Measurements from ENCODE around the gene LRRTM4. TPM values are rescaled to one million over a fixed set of nuclear protein-coding genes. Genes with fewer than 3 reads are reported as not detected.

LRRTM4 gene
- polyA plus RNA-seq, 2 of the 4 experiments (the other 2 are of a cell fraction) = 0.03 TPM; not detected in 1

DNA sequence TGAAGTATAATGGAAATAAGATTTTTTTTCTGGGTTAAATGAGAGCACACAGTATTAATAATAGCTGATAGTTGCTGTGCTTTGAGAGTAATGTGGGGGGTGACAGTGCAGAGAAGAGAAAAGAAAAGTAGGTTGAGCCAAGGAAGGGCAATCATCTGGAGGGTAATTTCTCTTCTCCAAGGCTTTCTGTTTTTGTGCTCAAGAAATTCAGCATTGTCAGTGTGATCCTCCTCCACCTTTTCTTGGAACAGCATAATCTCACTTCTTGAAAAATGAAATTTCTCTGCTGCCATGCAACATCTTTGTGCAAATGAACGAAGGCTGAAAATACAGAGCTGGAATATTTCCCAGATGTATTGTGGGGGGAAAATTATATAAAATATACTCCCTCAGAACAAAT is 673.1 kb downstream of the LRRTM4 start:
- ATAC-seq (no peak), DNase-seq (ENCODE audit: low read depth in 1 of 2, low spot score in 1 of 2) (no peak), FAIRE-seq (no peak)
- Histone ChIP-seq H3K9me3 (no peaks in the 10 kb centered on the region), H3K4me2 (no peak overlapping the region), H3K4me1 (no peaks in the 10 kb centered on the region), H3K27ac (no peak overlapping the region), H3K4me3 (no peak overlapping the region)
- 3% methylated on average over 1 of the region's 1 CpG for WGBS (ENCODE audit: missing lambda C conversion rate)
- TF ChIP-seq POLR2A (IDR thresholded peaks at IDR 0.05; ENCODE audit: low read length) (no peak), REST (IDR thresholded peaks at IDR 0.05) (no peak), FOSB (CRISPR knock-in tag; IDR thresholded peaks at IDR 0.05) (no peak), HOXA7 (CRISPR knock-in tag; IDR thresholded peaks at IDR 0.05) (no peak), CHD4 (IDR thresholded peaks at IDR 0.05; ENCODE audit: borderline replicate concordance) (no peak), ESRRA (IDR thresholded peaks at IDR 0.05; ENCODE audit: borderline replicate concordance, low read length) (no peak), FOXS1 (CRISPR knock-in tag; IDR thresholded peaks at IDR 0.05) (no peak), BCL3 (IDR thresholded peaks at IDR 0.05) (no peak), MAFK (IDR thresholded peaks at IDR 0.05; ENCODE audit: partially characterized antibody) (no peak), RARB (CRISPR knock-in tag; IDR thresholded peaks at IDR 0.05) (no peak), CEBPB (IDR thresholded peaks at IDR 0.05) (no peak), NR3C1 (IDR thresholded peaks at IDR 0.05) (no peak), NPAS2 (CRISPR knock-in tag; IDR thresholded peaks at IDR 0.05; ENCODE audit: borderline replicate concordance) (no peak)
- TF ChIP-seq, protein P1, sequence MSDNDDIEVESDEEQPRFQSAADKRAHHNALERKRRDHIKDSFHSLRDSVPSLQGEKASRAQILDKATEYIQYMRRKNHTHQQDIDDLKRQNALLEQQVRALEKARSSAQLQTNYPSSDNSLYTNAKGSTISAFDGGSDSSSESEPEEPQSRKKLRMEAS (IDR thresholded peaks at IDR 0.05) = no peak
- TF ChIP-seq, protein P2, sequence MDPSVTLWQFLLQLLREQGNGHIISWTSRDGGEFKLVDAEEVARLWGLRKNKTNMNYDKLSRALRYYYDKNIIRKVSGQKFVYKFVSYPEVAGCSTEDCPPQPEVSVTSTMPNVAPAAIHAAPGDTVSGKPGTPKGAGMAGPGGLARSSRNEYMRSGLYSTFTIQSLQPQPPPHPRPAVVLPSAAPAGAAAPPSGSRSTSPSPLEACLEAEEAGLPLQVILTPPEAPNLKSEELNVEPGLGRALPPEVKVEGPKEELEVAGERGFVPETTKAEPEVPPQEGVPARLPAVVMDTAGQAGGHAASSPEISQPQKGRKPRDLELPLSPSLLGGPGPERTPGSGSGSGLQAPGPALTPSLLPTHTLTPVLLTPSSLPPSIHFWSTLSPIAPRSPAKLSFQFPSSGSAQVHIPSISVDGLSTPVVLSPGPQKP (IDR thresholded peaks at IDR 0.05; ENCODE audit: low read depth, low read length) = no peak
- TF ChIP-seq, protein P3, sequence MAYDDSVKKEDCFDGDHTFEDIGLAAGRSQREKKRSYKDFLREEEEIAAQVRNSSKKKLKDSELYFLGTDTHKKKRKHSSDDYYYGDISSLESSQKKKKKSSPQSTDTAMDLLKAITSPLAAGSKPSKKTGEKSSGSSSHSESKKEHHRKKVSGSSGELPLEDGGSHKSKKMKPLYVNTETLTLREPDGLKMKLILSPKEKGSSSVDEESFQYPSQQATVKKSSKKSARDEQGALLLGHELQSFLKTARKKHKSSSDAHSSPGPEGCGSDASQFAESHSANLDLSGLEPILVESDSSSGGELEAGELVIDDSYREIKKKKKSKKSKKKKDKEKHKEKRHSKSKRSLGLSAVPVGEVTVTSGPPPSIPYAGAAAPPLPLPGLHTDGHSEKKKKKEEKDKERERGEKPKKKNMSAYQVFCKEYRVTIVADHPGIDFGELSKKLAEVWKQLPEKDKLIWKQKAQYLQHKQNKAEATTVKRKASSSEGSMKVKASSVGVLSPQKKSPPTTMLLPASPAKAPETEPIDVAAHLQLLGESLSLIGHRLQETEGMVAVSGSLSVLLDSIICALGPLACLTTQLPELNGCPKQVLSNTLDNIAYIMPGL (CRISPR knock-in tag; IDR thresholded peaks at IDR 0.05; ENCODE audit: borderline replicate concordance) = no peak
- CTCF ChIA-PET = no interaction called here
- POLR2A ChIA-PET = no interaction called here

- WGBS (ENCODE audit: missing lambda C conversion rate) = 2% methylated on average over 1 of the region's 1 CpG
- no peak overlapping the region for H3K27ac ChIP-seq
- H3K9me3 ChIP-seq = peaks cover 7% of the 10 kb centered on the region; the same call in 1 of the 3 replicates
- POLR2A ChIA-PET = no interaction called here
- H3K4me1 ChIP-seq = no peaks in the 10 kb centered on the region
- no peak overlapping the region for H3K4me2 ChIP-seq
- CTCF ChIA-PET = no interaction called here
- FAIRE-seq (no peak), ATAC-seq (no peak), DNase-seq (ENCODE audit: low read depth in 1 of 2, low spot score in 1 of 2) (no peak)
- no peak overlapping the region for H3K4me3 ChIP-seq
- TF ChIP-seq PHF8 (IDR thresholded peaks at IDR 0.05; ENCODE audit: borderline replicate concordance, low read depth) (no peak), E2F6 (IDR thresholded peaks at IDR 0.05; ENCODE audit: borderline replicate concordance, low read depth) (no peak), USF2 (IDR thresholded peaks at IDR 0.05) (no peak), NR3C1 (IDR thresholded peaks at IDR 0.05) (no peak), EP300 (IDR thresholded peaks at IDR 0.05) (no peak), CHD2 (IDR thresholded peaks at IDR 0.05; ENCODE audit: low read length, partially characterized antibody) (no peak), ZNF302 (CRISPR knock-in tag; IDR thresholded peaks at IDR 0.05) (no peak), BCL3 (IDR thresholded peaks at IDR 0.05) (no peak)
- TF ChIP-seq, protein P3 (CRISPR knock-in tag; IDR thresholded peaks at IDR 0.05; ENCODE audit: borderline replicate concordance) = no peak
Measured at GRCh38 chr2:76839826-76840225, 682.4 kb downstream of the LRRTM4 start.
